Neutrophil (primary cell): ENCODE results near the gene NLRP9.

Experiments
- H3K27ac ChIP-seq: fragments of 200-600 bp; sonication (generic); 2 replicates; pipeline ENCODE4 v1.5.1; 2016; ENCODE audit warnings: mild to moderate bottlenecking, moderate library complexity
- H3K27me3 ChIP-seq: fragments of 200-600 bp; sonication (generic); 2 replicates; pipeline ENCODE4 v1.6.0; 2016; ENCODE audit warnings: mild to moderate bottlenecking
- H3K36me3 ChIP-seq: fragments of 200-600 bp; sonication (generic); 2 replicates; pipeline ENCODE4 v1.5.1; 2017
- H3K4me1 ChIP-seq, 2 experiments: fragments of 200-600 bp in 1 of 2; sonication (generic) in 1 of 2; 1 replicate in 1 of 2; 2 replicates in 1 of 2; pipeline versions ENCODE4 v1.5.1 to v1.6.1; 2013 to 2016; ENCODE audit warnings: low read depth in 1 of 2, low read length in 1 of 2, mild to moderate bottlenecking in 1 of 2, moderate library complexity in 1 of 2; ENCODE audit not compliant: control insufficient read depth in 1 of 2, insufficient read depth in 1 of 2
- H3K4me3 ChIP-seq, 2 experiments: fragments of 200-600 bp in 1 of 2; sonication (generic) in 1 of 2; 1 replicate in 1 of 2; 2 replicates in 1 of 2; pipeline ENCODE4 v1.5.1; 2013 to 2016; ENCODE audit warnings: low read depth in 1 of 2, low read length in 1 of 2, mild to moderate bottlenecking in 1 of 2, moderate library complexity in 1 of 2
- H3K9me3 ChIP-seq: fragments of 200-600 bp; sonication (generic); 2 replicates; pipeline ENCODE4 v1.5.1; 2016
- TF ChIP-seq, protein P1 (sequence below): fragments of 200-600 bp; sonication (generic); IDR thresholded peaks from 2 replicates; pipeline ENCODE4 v1.5.1; 2016; ENCODE audit warnings: antibody characterized with exemption

The NLRP9 gene

DNA sequence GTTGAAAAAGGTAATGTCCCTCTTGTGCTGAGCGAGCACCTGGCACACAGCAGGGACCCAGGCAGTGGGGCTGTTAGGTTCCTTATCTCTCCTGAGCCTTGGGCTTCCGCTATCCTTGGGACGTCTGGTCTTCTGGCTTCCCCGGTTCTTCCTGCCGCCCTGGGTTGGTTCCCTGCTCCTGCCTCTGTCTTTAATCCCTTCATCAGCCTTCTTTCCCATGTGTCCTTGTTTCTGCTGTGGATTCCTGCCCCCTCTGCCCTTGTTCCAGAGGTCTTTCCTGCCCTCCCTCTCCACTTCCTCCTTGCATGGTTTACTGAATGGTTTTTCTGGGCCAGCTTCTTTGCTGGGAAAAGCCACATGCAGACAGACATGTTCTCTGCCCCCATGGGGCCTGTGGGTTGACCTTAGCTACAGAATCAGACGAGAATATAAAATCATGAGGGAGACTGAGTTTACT is 60.6 kb downstream of the NLRP9 start:
- Histone ChIP-seq H3K27me3 (no peaks in the 10 kb centered on the region), H3K36me3 (peaks cover 57% of the 10 kb centered on the region), H3K27ac (peak overlapping the region; percentile 46), H3K9me3 (no peaks in the 10 kb centered on the region), H3K4me3 (no peak overlapping the region), H3K4me1 (peaks cover 35% of the 10 kb centered on the region in 2 experiments)
- TF ChIP-seq, protein P1, sequence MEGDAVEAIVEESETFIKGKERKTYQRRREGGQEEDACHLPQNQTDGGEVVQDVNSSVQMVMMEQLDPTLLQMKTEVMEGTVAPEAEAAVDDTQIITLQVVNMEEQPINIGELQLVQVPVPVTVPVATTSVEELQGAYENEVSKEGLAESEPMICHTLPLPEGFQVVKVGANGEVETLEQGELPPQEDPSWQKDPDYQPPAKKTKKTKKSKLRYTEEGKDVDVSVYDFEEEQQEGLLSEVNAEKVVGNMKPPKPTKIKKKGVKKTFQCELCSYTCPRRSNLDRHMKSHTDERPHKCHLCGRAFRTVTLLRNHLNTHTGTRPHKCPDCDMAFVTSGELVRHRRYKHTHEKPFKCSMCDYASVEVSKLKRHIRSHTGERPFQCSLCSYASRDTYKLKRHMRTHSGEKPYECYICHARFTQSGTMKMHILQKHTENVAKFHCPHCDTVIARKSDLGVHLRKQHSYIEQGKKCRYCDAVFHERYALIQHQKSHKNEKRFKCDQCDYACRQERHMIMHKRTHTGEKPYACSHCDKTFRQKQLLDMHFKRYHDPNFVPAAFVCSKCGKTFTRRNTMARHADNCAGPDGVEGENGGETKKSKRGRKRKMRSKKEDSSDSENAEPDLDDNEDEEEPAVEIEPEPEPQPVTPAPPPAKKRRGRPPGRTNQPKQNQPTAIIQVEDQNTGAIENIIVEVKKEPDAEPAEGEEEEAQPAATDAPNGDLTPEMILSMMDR, result no peak

DNA sequence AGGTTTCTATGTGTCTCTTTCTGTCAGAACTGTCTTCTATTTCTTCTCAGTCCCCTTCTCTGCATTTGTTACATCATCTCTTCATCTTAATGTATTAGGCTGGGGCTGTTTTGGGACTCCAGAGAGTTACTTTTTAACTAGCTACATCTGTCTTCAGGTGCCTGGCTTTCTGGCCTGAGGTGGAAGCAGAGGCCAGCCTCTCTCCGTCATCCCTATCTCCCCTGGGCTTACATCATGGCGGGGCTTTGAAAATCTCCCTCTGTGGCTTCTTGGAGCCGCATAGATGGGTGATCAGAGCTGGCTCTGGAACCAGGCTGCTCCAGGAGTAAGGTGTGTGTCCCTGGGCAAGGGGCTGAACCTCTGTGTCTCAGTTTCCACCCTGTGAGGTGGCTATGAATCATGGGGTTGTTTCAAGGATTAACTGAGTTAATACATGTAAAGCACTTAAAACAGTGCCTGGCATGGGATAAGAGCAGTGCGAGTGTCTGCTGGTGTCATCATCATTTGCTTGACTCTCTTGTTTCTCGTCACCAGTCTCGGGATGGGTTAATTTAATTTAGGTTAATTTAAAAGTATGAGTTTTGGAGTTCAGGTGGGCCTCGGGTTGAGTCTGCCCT is 61.2 kb downstream of the NLRP9 start:
- Histone ChIP-seq H3K4me3 (peak overlapping the region in 1 of 2 experiments; percentile 7), H3K36me3 (peaks cover 51% of the 10 kb centered on the region), H3K27ac (no peak overlapping the region), H3K4me1 (peaks cover 35% of the 10 kb centered on the region in 2 experiments), H3K9me3 (no peaks in the 10 kb centered on the region), H3K27me3 (no peaks in the 10 kb centered on the region)
- TF ChIP-seq, protein P1, result no peak

DNA sequence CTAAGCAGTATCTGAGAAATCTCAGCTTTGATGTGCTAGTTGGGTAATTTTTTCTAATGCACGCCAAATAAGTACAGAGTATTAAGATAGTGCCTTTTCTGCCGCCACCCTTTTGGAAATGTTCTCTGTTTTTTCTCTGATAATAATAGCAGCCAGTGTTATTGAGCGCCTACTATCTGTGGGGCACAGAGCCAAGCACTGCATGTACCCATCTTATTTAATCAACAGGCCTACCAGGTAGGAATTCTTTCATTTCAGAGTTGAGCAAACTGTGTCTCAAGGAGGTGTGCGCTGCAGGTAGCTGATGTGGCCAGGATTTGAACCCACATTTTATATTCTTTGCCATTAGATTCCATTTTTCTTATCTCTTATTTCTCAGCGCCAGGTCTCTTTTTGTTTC is 61.8 kb downstream of the NLRP9 start:
- no peak overlapping the region for H3K27ac ChIP-seq
- H3K27me3 ChIP-seq, result no peaks in the 10 kb centered on the region
- TF ChIP-seq, protein P1, result no peak
- peaks cover 52% of the 10 kb centered on the region for H3K36me3 ChIP-seq
- no peaks in the 10 kb centered on the region for H3K9me3 ChIP-seq
- H3K4me3 ChIP-seq, result peak overlapping the region; percentile 78 to 81
- peaks cover 35% of the 10 kb centered on the region in 2 experiments for H3K4me1 ChIP-seq

DNA sequence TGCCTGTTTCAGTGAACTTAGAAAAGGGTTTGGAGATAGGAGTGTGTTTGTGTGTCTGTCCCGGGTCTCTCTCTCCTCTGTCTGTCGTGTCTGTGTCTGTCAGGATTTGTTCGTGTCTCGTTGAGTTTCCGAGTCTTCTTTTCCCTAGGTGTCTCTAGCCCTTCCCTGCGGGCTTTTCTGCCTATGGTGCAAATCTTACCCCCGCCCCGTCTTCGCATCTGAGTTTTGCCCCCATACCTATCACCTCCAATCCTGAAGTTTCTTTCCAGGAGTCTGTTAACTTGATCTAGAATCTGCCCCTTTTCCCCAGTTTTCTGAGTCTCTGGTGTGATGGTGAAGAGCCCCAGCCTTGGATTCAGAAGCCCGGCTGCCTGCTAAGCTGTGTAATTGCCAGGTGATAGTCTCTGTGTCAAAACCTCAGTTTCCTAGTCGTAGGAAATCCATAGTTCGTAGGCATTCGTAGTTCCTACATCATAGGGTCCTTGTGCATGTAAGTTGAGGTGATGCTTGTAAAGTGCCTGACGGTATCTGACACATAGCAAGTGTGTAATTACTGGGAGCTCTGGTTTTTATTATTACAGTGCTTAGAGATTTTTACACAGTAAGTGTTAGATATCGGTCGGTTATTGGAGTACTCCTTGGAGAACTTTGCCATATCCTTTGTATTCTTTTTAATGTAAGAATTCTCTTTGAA is 62.4 kb downstream of the NLRP9 start:
- H3K36me3 ChIP-seq, result peaks cover 52% of the 10 kb centered on the region
- TF ChIP-seq, protein P1, result no peak
- no peaks in the 10 kb centered on the region for H3K9me3 ChIP-seq
- no peaks in the 10 kb centered on the region for H3K27me3 ChIP-seq
- H3K27ac ChIP-seq, result peak overlapping the region; percentile 95
- peaks cover 35% of the 10 kb centered on the region in 2 experiments for H3K4me1 ChIP-seq
- peak overlapping the region; percentile 78 to 81 for H3K4me3 ChIP-seq

DNA sequence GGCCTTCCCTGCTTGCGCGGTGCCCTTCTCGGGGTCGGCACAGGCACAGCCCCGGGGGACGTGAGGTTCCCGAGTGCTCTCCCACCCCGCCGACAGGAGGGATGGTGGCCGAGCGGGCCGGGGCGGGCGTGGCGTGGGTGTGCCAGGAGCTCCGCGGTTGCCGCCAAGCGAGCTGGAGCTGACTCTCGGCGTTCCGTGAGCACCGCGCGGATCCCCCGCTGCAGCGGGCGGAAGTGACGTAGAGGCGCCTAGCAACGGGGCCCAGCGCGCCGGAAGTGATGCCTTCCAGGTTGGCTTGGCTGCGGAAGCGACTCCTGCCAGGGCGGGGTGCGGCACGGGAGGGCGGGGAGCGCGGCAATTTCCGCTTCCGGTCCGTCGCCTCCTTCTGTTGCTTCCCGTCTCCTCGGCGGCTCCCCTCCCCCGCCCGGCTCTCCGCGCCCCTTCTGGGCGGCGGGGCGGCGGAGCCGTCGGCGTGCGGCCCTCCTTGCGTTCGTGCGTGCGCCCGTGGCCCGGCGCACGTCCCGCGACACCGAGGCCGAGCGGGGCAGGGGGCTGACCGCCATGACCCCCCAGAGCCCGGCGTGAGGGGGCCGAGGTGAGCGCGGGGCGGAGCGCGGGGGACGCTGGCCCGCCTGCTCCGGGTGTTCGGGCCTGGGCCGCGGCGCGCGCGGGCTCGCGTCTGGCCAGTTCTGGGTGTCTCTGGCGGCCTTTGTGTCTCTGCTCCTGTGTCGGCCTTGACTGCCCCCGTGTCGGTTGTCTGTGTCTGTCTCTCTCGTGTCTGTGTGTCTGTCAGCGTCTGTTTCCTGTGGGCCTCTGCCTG is 63.2 kb downstream of the NLRP9 start, which contains the start of gene EPN1:
EPN1 (plus strand) TSS at position 386 of the 820 bp plus-strand sequence. CDS start 3,402 bp downstream, outside the sequence.
- Histone ChIP-seq H3K27ac (peak within 1 kb of the TSS; percentile 95), H3K9me3 (no peaks in the 10 kb centered on the region), H3K4me1 (peaks cover 35% of the 10 kb centered on the region in 2 experiments), H3K36me3 (peaks cover 52% of the 10 kb centered on the region), H3K4me3 (peak within 1 kb of the TSS; percentile 78 to 81), H3K27me3 (no peaks in the 10 kb centered on the region)
- TF ChIP-seq, protein P1, result peak; percentile 13
